Measurements from ENCODE around the gene GNAO1. TPM values are rescaled to one million over a fixed set of nuclear protein-coding genes. Genes with fewer than 3 reads are reported as not detected.

The GNAO1 gene
- total RNA-seq, 1 donor from 2014 or later = 250 TPM

DNA sequence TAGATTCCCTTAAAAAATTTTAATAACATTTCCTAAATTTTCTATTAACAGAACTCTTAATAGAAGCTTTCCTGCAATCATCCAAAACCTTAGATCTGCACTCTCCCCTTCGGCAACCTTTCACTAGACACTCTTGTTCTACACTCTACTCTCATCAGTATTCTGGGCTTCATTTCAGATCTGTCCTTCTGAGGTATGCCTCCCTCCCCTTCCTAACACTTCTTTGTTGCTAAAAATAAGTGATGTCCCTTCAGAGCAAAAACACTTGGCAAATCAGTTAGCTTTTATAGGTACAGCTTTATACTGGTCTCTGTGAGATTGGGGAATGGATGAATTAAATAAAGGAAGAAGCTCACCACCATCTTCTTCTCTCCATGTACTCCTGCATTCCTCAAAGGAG, 28.2 kb upstream of the GNAO1 start:
- Mint-ChIP-seq H3K9me3 (ENCODE audit: unreplicated experiment) (no peaks in the 10 kb centered on the region), H3K27ac (ENCODE audit: unreplicated experiment) (no peak overlapping the region), H3K4me3 (ENCODE audit: unreplicated experiment) (no peak overlapping the region), H3K4me1 (ENCODE audit: low read depth, unreplicated experiment) (no peaks in the 10 kb centered on the region), H3K27me3 (ENCODE audit: unreplicated experiment) (peaks cover 1% of the 10 kb centered on the region), H3K36me3 (ENCODE audit: unreplicated experiment) (no peaks in the 10 kb centered on the region)
- DNase-seq = no peak
- TF ChIP-seq CTCF (IDR thresholded peaks at IDR 0.05; ENCODE audit: partially characterized antibody, unreplicated experiment) = no peak

GRCh38 chr16:56163938-56164337, 27.4 kb upstream of the GNAO1 start:
- no peaks in the 10 kb centered on the region for H3K4me1 Mint-ChIP-seq (ENCODE audit: low read depth, unreplicated experiment)
- no peak for DNase-seq
- H3K36me3 Mint-ChIP-seq (ENCODE audit: unreplicated experiment) = no peaks in the 10 kb centered on the region
- no peak overlapping the region for H3K27ac Mint-ChIP-seq (ENCODE audit: unreplicated experiment)
- H3K9me3 Mint-ChIP-seq (ENCODE audit: unreplicated experiment) = no peaks in the 10 kb centered on the region
- TF ChIP-seq CTCF (IDR thresholded peaks at IDR 0.05; ENCODE audit: partially characterized antibody, unreplicated experiment) = no peak
- peaks cover 1% of the 10 kb centered on the region for H3K27me3 Mint-ChIP-seq (ENCODE audit: unreplicated experiment)
- H3K4me3 Mint-ChIP-seq (ENCODE audit: unreplicated experiment) = no peak overlapping the region

DNA sequence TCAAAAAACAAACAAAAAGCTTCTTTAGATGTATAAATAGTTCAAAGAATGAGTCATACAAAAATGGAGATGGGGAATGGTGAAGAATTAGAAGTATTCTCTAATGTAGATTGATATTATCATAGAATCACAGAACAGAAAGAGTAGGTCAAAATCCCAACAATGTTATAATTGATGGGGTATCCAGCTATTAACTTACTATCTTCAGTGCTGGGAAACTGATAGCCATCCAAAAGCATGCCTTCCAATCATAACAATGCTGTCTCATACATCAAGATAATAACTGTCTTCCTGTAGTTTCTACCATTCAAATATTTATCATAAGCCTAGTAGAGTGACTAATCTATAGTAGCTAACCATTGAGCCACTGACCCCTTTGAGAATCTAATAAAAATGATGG, 26.7 kb upstream of the GNAO1 start:
- no peaks in the 10 kb centered on the region for H3K9me3 Mint-ChIP-seq (ENCODE audit: unreplicated experiment)
- no peak for DNase-seq
- H3K27me3 Mint-ChIP-seq (ENCODE audit: unreplicated experiment) = peaks cover 1% of the 10 kb centered on the region
- no peak for TF ChIP-seq CTCF (IDR thresholded peaks at IDR 0.05; ENCODE audit: partially characterized antibody, unreplicated experiment)
- no peak overlapping the region for H3K4me3 Mint-ChIP-seq (ENCODE audit: unreplicated experiment)
- no peaks in the 10 kb centered on the region for H3K36me3 Mint-ChIP-seq (ENCODE audit: unreplicated experiment)
- no peak overlapping the region for H3K27ac Mint-ChIP-seq (ENCODE audit: unreplicated experiment)
- H3K4me1 Mint-ChIP-seq (ENCODE audit: low read depth, unreplicated experiment) = no peaks in the 10 kb centered on the region

DNA sequence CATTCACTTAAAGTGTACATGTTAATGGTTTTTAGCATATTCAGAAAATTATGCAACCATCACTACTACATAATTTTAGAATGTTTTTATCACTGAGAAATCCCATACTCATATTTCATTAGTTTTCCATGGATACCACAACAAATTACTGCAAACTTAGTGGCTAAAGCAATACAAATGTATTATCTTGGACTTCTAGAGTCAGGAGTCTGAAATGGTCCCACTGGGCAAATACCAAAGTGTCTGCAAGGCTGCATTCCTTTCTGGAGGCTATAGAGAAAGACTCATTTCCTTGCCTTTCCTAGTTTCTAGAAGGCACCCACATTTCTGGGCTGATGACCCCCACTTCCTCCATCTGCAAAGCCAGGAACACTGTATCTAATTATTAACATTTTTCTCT, 16.9 kb upstream of the GNAO1 start:
- TF ChIP-seq CTCF (IDR thresholded peaks at IDR 0.05; ENCODE audit: partially characterized antibody, unreplicated experiment) = no peak
- no peak overlapping the region for H3K27ac Mint-ChIP-seq (ENCODE audit: unreplicated experiment)
- no peaks in the 10 kb centered on the region for H3K4me1 Mint-ChIP-seq (ENCODE audit: low read depth, unreplicated experiment)
- peaks cover 25% of the 10 kb centered on the region for H3K36me3 Mint-ChIP-seq (ENCODE audit: unreplicated experiment)
- H3K9me3 Mint-ChIP-seq (ENCODE audit: unreplicated experiment) = peaks cover 3% of the 10 kb centered on the region
- no peak overlapping the region for H3K4me3 Mint-ChIP-seq (ENCODE audit: unreplicated experiment)
- no peak for DNase-seq
- H3K27me3 Mint-ChIP-seq (ENCODE audit: unreplicated experiment) = no peaks in the 10 kb centered on the region

GRCh38 chr16:56181401-56181800, 9.9 kb upstream of the GNAO1 start:
- peaks cover 2% of the 10 kb centered on the region for H3K9me3 Mint-ChIP-seq (ENCODE audit: unreplicated experiment)
- no peak overlapping the region for H3K4me3 Mint-ChIP-seq (ENCODE audit: unreplicated experiment)
- H3K36me3 Mint-ChIP-seq (ENCODE audit: unreplicated experiment) = peaks cover 21% of the 10 kb centered on the region
- H3K27me3 Mint-ChIP-seq (ENCODE audit: unreplicated experiment) = no peaks in the 10 kb centered on the region
- no peak for DNase-seq
- TF ChIP-seq CTCF (IDR thresholded peaks at IDR 0.05; ENCODE audit: partially characterized antibody, unreplicated experiment) = no peak
- H3K27ac Mint-ChIP-seq (ENCODE audit: unreplicated experiment) = no peak overlapping the region
- H3K4me1 Mint-ChIP-seq (ENCODE audit: low read depth, unreplicated experiment) = peaks cover 6% of the 10 kb centered on the region
